ENCODE measurements around the gene ZNHIT1.

ZNHIT1 gene

GRCh38 chr7:101217388-101218235, at the start of gene ZNHIT1, which contains the start of gene PLOD3:
Gene ZNHIT1 (plus strand): TSS chr7:101218165. CDS start chr7:101218196, 31 bp downstream.
Gene PLOD3 (minus strand): TSS chr7:101217581. CDS start chr7:101217274, 307 bp downstream.
- peak; percentile 97 for DNase-seq

- DNase-seq, result peak in 1 of 2 donors; percentile 37
Observed at GRCh38 chr7:101168412-101169049, 49.4 kb upstream of the ZNHIT1 start.

- no peak for DNase-seq
Observed at GRCh38 chr7:101169110-101169837, 48.7 kb upstream of the ZNHIT1 start.

GRCh38 chr7:101169838-101170551, 48.0 kb upstream of the ZNHIT1 start:
- DNase-seq, result peak; percentile 77 to 86

GRCh38 chr7:101170617-101171441, 47.1 kb upstream of the ZNHIT1 start:
- no peak for DNase-seq

DNA sequence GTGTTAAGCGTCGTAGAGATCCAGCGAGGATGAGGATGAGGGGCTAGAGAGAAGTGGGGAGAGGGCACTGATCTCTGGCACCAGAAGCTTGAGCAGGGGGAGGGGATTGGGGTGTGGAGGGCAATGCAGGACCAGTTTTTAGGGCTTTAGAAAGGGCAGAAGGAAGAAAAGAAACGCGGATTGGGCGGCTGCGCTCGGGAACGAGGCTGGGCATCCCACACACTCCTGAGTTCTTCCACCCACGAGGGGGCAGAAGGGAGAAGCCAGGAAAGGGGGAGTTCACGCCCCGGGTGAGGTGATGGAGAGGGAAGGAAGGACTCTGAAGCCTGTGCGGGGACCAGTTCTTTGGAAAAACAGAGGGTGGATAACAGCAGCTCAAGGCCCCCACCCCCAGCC, 46.5 kb upstream of the ZNHIT1 start:
- no peak for DNase-seq

DNA sequence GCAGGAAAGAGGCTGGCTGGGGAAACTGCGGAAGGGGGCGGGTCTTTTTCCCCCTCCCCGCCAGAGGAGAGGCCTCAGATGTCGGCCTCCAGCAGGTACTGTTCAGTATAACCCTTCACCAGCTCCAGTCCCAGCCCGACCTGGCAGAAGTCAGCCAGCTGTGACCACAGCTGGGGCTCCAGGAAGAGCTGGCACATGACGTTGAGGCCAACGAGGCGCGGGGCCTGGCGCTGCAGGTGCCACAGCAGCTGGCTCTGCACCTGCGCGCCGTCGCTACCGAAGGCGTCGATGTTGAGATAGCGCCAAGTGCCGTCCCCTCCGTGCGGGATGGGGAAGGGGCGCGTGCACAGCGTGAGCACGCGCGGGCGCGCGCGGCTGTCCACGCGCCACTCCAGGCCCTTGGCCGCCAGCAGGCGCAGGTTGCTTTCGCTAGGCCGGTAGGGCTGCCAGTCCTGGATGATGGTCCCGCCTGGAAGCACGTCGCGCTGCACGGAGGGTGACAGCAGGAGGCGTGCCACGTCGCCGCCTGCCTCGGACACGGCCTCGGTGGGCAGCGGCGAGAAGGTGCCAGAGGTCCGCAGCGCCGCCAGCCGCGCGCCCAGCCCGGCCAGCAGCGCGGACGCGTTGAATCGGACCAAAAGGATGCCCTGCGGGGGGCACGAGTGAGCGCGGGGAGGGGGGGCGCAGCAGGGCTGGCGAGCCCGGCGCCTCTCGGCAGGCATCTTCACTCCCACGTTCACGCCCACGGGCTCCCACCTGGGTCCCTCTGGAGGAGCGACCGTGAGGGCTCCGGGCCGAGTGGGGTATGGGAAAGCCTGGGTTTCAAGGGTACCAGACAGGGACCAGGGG, 45.7 kb upstream of the ZNHIT1 start:
- no peak for DNase-seq

- no peak for DNase-seq
Observed at GRCh38 chr7:101172854-101173751, 44.9 kb upstream of the ZNHIT1 start.

DNA sequence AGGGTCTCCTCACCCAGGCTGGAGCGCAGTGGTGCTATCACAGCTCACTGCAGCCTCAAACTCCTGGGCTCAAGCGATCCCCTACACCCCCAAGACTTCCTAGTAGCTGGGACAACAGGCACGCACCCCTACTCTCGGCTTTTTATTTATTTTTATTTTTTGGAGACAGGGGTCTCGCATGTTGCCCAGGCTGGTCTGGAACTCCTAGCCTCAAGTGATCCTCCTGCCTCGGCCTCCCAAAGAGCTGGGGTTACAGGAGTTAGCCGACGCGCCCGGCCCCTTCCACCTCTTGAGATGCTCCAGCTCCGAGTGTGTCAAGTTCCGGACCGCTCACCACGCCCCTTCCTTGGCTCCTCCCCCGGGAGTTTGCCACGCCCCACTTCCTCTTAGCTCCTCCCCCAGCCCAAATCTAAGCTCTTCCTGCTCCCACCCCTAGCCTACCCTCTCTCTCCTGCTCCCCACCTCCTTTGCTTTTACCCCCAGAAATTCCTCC, 44.2 kb upstream of the ZNHIT1 start:
- peak; percentile 43 to 58 for DNase-seq

DNA sequence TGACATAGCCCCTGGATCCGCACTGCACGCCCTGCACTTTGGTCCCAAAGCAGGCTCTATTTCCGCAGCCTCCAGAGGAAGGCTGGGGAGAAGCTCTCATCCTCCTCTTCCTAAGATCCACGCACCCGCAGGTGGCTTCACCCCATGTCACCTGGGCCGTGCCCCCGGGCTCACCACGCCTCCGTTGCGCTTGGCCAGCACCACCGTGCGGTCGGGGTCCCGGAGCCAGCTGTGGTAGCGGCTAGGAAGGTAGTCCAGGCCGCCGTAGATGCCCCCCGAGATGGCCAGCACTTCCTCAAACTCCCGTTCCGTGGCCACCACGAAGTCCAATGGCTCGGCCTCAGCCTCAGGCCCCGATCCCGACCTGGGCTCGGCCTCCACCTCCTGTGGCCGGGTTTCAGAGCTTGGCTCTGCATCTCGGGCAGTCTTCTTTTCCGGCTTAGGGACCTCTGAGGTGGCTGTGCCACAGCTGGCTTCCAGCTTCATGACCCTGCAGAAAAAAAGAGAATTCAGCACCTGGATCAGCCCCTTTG, 43.6 kb upstream of the ZNHIT1 start:
- no peak for DNase-seq

- DNase-seq, result no peak
Observed at GRCh38 chr7:101175664-101176063, 42.3 kb upstream of the ZNHIT1 start.

DNA sequence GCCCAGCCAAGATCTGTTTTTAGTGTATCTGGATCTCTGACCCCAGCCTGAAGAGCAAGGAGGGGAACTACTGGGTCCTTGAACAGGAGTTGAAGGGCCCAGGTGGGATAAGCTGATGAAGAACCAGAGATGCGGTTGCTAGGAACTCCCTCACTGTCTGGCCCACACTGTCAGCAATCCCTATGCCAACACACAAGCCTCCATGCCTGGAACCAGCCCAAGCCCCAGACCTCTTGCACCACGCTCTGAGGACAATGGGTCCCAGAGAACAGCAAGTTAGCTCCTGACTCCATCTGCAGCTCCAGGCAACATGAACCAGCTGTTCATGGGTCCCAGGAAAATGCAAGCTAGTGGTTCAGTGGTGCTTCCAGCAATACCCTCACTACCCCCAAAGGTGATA, 40.3 kb upstream of the ZNHIT1 start:
- no peak for DNase-seq

DNA sequence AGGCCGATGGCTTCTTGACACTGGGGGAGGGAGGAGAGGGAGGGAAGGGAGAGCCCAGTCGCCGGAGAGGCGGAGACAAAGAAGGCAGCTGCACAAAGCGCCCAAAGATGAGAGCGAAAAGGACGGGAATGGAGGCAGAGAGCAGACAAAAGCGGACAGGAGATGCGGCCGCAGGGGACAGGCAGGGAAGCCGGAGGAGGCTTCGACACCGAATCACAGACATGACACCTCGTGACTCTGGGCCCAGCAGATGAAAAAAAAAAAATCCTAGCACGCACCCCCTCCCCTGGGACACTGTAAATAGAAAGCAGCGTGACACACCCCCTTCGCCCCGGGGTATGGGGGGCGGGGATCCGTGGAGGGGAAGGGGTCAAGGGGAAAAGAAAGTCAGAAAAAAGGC, 38.8 kb upstream of the ZNHIT1 start:
- no peak for DNase-seq

DNA sequence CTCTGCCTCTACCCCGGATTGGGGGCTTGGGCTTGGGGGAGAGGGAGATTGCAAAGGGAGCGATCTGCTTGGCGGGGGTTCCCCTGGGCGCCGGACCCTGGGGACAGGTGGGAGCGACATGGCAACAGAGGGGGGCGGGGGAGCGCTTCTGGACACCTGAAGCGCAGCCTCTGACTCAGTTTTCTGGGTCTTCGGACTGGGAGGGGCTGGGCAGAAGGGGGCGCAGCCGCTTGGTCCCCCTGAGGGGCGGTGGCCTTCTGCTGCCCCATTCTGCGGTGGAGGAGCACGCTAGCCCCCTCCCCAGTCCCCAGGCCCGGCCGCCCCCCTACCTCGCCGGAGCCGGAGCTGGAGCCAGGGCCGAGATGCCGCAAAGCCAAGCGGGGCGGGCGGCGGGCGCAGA, 38.3 kb upstream of the ZNHIT1 start:
- no peak for DNase-seq

GRCh38 chr7:101180130-101180755, 37.7 kb upstream of the ZNHIT1 start, which contains the start of gene NAT16:
Gene NAT16 (minus strand): TSS chr7:101180293. CDS start chr7:101174807, 5,486 bp downstream.
- no peak for DNase-seq

GRCh38 chr7:101185258-101185839, 32.6 kb upstream of the ZNHIT1 start:
- DNase-seq, result no peak

DNA sequence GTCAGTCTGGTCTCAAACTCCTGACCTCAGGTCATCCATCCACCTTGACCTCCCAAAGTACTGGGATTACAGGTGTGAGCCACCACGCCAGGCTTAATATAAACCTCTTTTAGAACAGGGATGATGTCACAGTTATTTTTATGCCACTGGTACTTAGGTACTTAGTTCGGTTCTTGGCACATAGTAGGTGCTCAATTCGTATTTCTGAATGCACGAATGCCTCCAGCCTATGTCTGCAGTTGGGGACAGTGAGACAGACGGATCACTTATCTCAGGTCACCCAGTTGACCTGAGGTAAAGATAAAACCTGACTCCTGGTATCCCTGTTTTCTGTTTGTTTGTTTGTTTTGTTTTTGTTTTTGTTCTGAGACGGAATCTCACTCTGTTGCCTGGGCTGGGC, 31.8 kb upstream of the ZNHIT1 start:
- DNase-seq, result no peak

DNA sequence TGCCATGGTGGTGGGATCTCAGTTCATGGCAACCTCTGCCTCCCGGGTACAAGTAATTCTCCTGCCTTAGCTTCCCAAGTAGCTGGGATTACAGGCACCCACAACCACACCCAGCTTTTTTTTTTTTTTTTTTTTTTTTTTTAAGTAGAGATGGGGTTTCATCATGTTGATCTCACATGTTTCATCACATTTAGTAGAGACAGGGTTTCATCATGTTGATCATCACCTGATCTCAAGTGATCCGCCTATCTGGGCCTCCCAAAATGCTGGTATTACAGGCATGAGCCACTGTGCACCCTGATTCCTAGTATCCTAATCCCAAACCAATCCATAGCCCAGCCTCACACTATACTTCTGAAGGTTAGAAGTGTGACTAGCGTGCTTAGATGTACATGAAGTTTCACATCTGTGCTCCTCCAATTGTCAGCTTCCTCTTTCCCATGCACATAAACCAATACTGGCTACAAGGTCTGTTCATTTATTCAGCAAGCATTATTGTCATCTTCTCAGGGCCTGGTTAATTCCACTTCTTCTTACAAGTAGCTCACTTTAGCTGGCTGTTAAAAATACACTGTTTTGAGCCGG, 31.0 kb upstream of the ZNHIT1 start:
- DNase-seq, result no peak
